Epithelial cell of esophagus (primary cell): ENCODE results near the gene FBXO47.

Experiments
- DNase-seq: peaks from one replicate; pipeline ENCODE4 v3.0.0; 2010; ENCODE audit warnings: low read depth
- H3K4me3 ChIP-seq: 2 replicates; pipeline ENCODE4 v1.5.1; 2011; ENCODE audit warnings: mild to moderate bottlenecking, low read length, control low read depth
- CTCF ChIP-seq: IDR thresholded peaks from 2 replicates; pipeline ENCODE4 v1.5.1; 2011; ENCODE audit warnings: low read depth, mild to moderate bottlenecking, low read length, control low read depth, inconsistent platforms; ENCODE audit not compliant: insufficient read depth; ENCODE audit errors: missing control alignments

FBXO47 gene

GRCh38 chr17:39011907-39012468 is 44.8 kb upstream of the FBXO47 start:
- TF ChIP-seq CTCF: peak; percentile 8
- no peak for DNase-seq
- no peak overlapping the region for H3K4me3 ChIP-seq

- TF ChIP-seq CTCF: no peak
- DNase-seq: no peak
- H3K4me3 ChIP-seq: no peak overlapping the region
Measured at GRCh38 chr17:39009581-39010001, 42.4 kb upstream of the FBXO47 start.

- no peak for DNase-seq
- no peak for TF ChIP-seq CTCF
- no peak overlapping the region for H3K4me3 ChIP-seq
Measured at GRCh38 chr17:39008633-39009032, 41.4 kb upstream of the FBXO47 start.

- no peak for DNase-seq
- no peak for TF ChIP-seq CTCF
- H3K4me3 ChIP-seq: no peak overlapping the region
Measured at GRCh38 chr17:39002991-39003715, 36.0 kb upstream of the FBXO47 start.

GRCh38 chr17:39001703-39002637 is 34.8 kb upstream of the FBXO47 start:
- no peak for TF ChIP-seq CTCF
- no peak overlapping the region for H3K4me3 ChIP-seq
- DNase-seq: peak; percentile 89

GRCh38 chr17:39000021-39000601 is 32.9 kb upstream of the FBXO47 start:
- TF ChIP-seq CTCF: no peak
- H3K4me3 ChIP-seq: no peak overlapping the region
- no peak for DNase-seq
